ENCODE results near the gene ADNP2.

- TF ChIP-seq CTCF (IDR thresholded peaks at IDR 0.05) (no peak), EP300 (IDR thresholded peaks at IDR 0.05) (no peak), POLR2A (IDR thresholded peaks at IDR 0.05; ENCODE audit: low read depth) (no peak)
Observed at GRCh38 chr18:80086281-80086680, 22.8 kb upstream of the ADNP2 start.

All from esophagus muscularis mucosa (tissue), 4 donors.